ENCODE data around the gene ZNF599.

- TF ChIP-seq EZH2 (IDR thresholded peaks at IDR 0.05) (no peak), CTCF (IDR thresholded peaks at IDR 0.05 in 2 of 3, conservative IDR thresholded peaks at IDR 0.05 in 1 of 3; ENCODE audit: borderline replicate concordance in 1 of 3, insufficient read depth in 1 of 3, low read depth in 2 of 3, low read length in 2 of 3) (no peak), CEBPB (IDR thresholded peaks at IDR 0.05; ENCODE audit: low read depth) (no peak), REST (IDR thresholded peaks at IDR 0.05; ENCODE audit: low read depth) (no peak), POLR2AphosphoS5 (IDR thresholded peaks at IDR 0.05; ENCODE audit: low read depth, low read length) (no peak), JUND (IDR thresholded peaks at IDR 0.05) (no peak), RAD21 (IDR thresholded peaks at IDR 0.05; ENCODE audit: low read depth) (no peak), POLR2A (IDR thresholded peaks at IDR 0.05; ENCODE audit: borderline replicate concordance, extremely low read depth, insufficient read depth, insufficient read length) (no peak)
Measured at GRCh38 chr19:34744896-34745690, 27.9 kb downstream of the ZNF599 start.
